Dermis microvascular lymphatic vessel endothelial cell (primary cell): ENCODE results near the gene CYSTM1. TPM values are rescaled to one million over a fixed set of nuclear protein-coding genes. Genes with fewer than 3 reads are reported as not detected.

ENCODE experiments used
- DNase-seq, 2 donors: peaks; one replicate each; pipeline versions ENCODE4 v3.0.0 to v3.0.0-alpha.2; 2010; ENCODE audit warnings: low read depth in 2 of 2
- total RNA-seq: library from RNA; depleted of rRNA; stranded (reverse); fragments of >200 nt; gene quantifications from 2 replicates; pipeline ENCODE4 v1.2.1, GENCODE V29; 2014

CYSTM1 gene
- total RNA-seq, 1 donor from 2014 or later: 11.3 TPM

GRCh38 chr5:140252470-140253126 lies 77.6 kb downstream of the CYSTM1 start:
- no peak for DNase-seq

DNA sequence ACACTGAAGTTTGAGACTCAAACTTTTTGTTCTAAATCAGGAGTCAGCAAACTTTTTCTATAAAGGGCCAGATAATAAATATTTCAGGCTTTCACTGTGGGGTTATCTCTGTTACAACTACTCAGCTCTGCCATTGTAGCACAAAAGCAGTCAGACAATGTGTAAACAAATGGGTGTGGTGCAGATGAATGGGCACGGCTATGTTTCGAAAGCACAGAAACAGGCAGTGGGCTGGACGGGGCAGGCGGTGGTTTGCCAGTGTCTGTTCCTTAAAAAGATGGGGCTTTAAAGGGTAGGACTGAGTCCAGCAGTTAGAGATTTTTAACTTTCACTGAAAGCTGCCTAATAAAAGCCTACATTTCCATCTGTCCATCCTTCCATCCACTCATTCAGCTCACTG lies 79.0 kb downstream of the CYSTM1 start:
- DNase-seq: peak in 1 of 2 donors; percentile 35

DNA sequence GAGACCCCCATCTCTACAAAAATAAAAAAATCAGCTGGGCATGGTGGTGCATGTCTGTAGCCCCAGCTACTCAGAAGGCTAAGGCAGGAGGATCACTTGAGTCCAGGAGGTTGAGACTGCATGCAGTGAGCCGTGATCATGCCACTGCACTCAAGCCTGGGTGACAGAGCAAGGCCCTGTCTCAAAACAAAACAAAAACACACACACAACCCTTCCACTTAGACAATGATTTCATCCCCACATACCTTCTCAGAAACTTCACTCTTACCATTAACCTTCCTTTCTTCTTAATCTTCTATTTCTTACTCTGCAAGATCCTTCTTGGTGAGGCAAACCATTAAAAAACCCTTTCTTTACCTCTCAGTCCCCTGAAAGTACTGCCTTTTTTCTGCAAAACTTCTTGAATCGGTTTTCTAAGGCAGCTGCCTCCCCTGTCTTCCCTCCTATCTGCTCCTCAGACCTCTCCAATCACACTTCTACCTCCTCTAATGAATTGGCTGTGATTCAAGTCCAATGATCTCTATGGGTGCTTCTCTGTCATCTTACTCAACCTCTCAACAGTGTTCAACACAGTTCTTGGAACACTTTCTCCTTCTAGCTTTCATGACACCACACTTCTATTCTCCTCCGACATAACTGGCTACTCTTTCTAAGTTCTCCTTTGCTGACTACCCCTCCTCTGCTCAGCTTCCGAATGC lies 80.6 kb downstream of the CYSTM1 start:
- DNase-seq: no peak

- DNase-seq: no peak
Observed at GRCh38 chr5:140256726-140257125, 81.7 kb downstream of the CYSTM1 start.

DNA sequence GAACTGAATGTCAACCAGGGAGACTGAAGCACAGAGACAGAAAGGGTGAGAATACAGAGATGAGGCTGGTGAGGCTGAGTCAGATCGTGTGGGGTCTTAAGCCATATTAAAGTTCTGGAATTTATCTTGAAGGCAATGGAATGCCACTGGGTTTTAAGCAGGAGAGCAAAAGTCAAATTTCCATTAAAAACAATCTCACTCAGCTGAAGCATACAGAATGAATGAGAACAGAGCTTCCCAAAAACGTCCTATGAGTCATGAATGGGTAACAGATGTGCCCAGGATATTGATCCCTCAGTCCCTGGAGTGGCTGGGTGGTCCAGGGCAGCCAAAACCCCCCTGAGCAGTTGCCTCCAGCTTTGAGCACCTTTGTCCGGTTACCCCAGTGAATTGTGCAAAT lies 83.0 kb downstream of the CYSTM1 start:
- DNase-seq: no peak

- no peak for DNase-seq
Observed at GRCh38 chr5:140258873-140259272, 83.9 kb downstream of the CYSTM1 start.

- no peak for DNase-seq
Observed at GRCh38 chr5:140259500-140259899, 84.5 kb downstream of the CYSTM1 start.

- no peak for DNase-seq
Observed at GRCh38 chr5:140260089-140260656, 85.2 kb downstream of the CYSTM1 start.

DNA sequence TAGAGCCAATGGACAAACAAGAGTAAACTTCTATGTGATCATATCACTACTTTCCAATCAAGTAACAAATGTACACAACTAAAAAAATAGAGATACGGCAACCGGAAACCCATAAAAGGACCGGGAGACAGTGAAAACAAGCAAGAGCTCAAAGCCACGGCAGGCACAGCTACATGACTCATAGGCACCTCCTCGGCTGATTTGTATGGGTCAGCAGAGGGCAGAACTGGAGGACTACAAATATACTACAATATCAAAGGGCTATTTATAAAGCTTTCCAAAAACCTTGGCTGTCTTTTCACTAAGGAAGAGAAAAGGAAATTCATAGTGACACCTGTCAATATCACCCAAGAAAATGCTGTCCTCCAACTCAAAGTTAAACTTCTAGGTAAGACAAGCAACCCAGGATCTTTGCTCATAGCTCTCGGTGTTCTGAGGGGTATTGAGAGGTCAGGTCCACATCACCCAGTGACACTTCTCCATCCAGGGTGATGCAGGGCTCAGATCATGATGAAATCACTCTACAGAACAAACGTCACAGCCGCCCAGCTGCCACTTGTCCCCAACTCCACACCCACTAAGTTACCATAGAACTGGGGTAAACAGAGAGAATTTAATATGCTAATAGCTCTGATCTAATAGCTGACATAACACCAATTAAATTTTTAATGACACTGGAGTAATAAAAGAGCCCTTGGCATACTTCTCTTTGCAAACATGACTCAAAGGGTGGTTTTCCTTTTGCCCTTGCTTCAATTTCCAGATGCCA lies 86.6 kb downstream of the CYSTM1 start:
- DNase-seq: peak; percentile 91 to 97

DNA sequence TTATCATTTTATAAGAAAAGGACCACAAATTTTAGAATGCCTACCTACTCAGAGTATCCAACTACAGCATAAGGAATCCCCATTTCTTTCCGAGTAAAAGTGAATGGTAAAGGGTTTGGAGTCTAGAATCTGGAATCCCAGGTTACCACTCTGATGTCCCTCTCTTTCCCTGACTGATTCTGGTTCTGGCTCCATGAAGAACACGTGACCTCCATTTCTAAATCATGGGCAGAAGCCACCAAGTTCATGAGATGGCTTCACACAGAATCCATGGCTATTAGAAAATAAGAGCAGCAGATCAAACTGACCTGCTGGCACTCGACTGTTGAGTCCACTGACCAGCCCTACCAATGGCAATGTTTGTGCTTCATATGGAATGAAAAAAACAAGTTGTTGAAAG lies 87.2 kb downstream of the CYSTM1 start:
- no peak for DNase-seq

GRCh38 chr5:140262839-140263238 lies 87.9 kb downstream of the CYSTM1 start:
- no peak for DNase-seq

GRCh38 chr5:140265845-140266244 lies 90.9 kb downstream of the CYSTM1 start:
- DNase-seq: no peak

- DNase-seq: no peak
Observed at GRCh38 chr5:140266471-140267200, 91.6 kb downstream of the CYSTM1 start.

DNA sequence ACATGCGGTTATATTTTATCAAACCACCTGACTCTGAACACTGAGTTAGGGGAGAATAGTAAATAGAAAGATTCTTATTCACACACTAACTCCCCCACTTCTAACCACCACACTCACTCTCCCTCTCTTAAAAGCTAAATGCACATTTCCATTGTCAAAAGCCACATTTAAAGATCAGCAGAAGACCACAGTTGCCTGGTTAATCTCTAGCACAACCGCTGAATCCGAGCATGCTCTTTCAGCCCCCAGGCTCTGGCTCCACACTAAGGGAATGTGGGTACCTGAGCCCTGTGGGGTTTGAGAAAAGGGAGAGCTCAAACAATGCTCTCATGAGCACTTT lies 92.2 kb downstream of the CYSTM1 start:
- DNase-seq: no peak

- peak; percentile 74 to 88 for DNase-seq
Observed at GRCh38 chr5:140267559-140268018, 92.6 kb downstream of the CYSTM1 start.

DNA sequence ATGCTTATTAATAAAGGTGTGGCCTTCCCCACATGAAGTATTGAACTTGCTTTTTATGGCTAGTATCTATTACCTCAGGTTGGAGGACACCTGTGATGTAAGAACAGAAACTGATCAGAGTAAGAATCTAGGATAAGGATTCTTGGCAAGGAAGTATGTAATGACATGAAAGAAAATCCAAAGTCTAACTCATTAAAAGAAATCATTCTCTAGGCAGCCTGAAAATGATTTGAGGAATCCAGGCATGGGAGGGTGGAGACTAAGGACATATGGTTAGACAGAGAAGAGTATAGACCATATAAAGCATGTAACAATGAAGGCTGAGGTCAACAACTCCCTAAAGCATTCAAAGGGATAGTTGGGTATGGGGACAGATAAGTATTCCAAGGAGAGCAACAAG lies 95.0 kb downstream of the CYSTM1 start:
- DNase-seq: no peak

DNA sequence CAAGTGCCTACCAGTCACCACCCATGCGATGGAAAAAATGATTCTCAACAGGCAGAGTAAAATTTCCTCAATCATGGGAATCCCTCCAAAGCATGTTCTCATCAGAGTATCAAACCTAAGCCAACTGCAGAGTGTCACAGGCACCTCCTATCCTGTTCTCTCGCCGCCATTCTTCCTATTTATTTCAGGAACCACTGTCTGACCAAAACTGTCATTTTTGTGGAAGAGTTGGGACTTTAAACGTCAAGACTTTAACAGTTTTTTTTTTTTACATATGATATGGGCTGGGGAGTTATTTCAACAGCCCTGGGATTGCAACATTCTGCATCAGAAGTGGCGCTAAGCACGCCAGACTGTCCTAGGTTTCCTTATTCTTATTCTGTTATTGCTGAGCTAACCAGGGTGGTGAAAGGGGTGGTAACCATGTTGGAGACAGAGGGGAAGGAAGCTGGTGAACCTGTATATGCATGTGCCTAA lies 98.5 kb downstream of the CYSTM1 start:
- DNase-seq: peak in 1 of 2 donors; percentile 77

DNA sequence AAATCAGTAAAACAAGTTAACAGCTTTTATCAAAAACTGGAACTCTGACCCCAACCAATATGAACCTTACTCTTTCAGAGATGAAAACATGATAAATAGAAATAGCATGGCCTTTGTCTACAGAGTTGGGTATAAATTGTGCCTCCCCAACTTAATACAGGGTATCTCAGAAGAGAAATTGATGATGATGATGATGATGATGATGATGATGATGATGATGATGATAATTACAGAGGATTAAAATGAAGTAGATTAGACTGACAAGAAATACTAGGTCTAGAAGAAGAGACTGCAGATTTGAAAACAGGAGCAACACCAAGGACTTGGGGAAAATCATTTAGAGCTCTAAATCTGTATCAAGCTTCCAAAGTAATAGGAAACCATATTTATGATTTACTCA lies 100.8 kb downstream of the CYSTM1 start:
- DNase-seq: no peak

DNA sequence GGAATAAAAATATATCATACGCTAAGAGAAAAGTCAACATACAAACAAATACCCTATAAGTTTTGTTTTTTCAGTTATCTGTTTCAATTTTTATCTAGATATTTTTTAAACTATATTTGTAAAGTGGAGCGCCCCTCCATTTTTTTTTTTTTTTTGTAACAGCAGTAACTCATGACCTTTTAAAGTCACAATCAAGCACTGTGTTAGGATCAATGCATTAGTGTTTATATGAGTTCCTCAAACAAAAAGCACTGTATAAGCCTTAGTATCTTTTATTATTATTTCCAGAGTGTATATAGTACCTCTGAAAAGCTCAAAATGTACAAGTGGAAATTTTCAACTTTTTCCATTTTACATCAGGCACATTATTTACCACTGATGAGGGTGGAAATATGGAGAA lies 107.3 kb downstream of the CYSTM1 start:
- DNase-seq: no peak

DNA sequence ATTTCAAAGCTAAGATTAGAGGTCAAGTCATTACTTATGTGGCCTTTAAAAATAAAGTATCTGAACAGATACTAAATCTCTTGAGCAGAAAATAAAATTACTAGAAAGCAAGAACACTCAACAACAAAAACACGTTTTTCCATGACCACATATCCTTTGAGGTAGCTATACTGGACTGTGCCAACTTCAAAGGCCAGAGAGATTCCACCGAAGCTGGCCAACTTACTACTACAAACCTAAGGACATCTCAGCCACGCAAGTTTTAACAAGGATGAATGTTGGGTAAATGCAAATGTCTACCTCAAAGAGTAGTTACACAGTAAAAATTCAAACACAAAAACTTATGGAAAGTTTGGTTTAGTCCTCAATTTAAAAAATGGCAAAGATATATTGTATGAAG lies 109.0 kb downstream of the CYSTM1 start:
- DNase-seq: no peak

DNA sequence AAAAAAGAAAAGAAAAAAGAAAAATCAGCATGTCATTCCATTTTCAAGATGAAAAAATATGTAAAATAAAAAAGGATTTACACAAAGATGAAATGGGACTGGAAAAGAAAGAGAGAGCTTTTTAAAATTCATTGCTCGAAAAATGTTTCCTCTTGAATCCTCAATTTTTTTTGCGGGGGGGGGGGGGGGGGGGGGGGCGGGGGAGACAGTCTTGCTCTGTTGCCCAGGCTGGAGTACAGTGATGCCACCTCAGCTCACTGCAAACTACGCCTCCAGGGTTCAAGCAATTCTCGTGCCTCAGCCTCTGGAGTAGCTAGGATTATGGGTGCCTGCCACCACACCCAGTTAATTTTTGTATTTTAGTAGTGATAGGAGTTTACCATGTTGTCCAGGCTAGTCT lies 111.4 kb downstream of the CYSTM1 start:
- no peak for DNase-seq
